Liver (tissue), 9 donors: ENCODE results near the gene BRINP3. TPM values are rescaled to one million over a fixed set of nuclear protein-coding genes. Genes with fewer than 3 reads are reported as not detected.

ENCODE experiments used
- DNase-seq: peaks from one replicate; pipeline ENCODE4 v3.0.0-alpha.2; 2017; ENCODE audit warnings: low spot score
- H3K27ac ChIP-seq, 2 donors: one replicate each; pipeline ENCODE4 v1.7.0; 2013; ENCODE audit warnings: inconsistent platforms in 2 of 2, low read length in 2 of 2, control low read depth in 1 of 2, low read depth in 1 of 2, mild to moderate bottlenecking in 1 of 2
- H3K27me3 ChIP-seq, 4 donors: one replicate each; pipeline versions ENCODE4 v1.6.1 to v1.7.0; 2013; ENCODE audit warnings: low read length in 3 of 4, inconsistent platforms in 1 of 4, mild to moderate bottlenecking in 1 of 4, moderate library complexity in 1 of 4; ENCODE audit not compliant: control insufficient read depth in 4 of 4, insufficient read depth in 4 of 4
- H3K36me3 ChIP-seq, 4 donors: one replicate each; pipeline versions ENCODE4 v1.6.1 to v1.7.0; 2013; ENCODE audit warnings: low read length in 3 of 4, mild to moderate bottlenecking in 3 of 4, low read depth in 1 of 4, moderate library complexity in 1 of 4; ENCODE audit not compliant: control insufficient read depth in 4 of 4, insufficient read depth in 3 of 4
- H3K4me1 ChIP-seq, 4 donors: one replicate each; pipeline versions ENCODE4 v1.6.1 to v1.7.0; 2013; ENCODE audit warnings: low read length in 3 of 4, mild to moderate bottlenecking in 3 of 4, moderate library complexity in 1 of 4; ENCODE audit not compliant: control insufficient read depth in 4 of 4, insufficient read depth in 4 of 4
- H3K4me3 ChIP-seq, 3 donors: one replicate each; pipeline versions ENCODE4 v1.6.1 to v1.7.0; 2013; ENCODE audit warnings: low read length in 3 of 3, control low read depth in 1 of 3, low read depth in 1 of 3, mild to moderate bottlenecking in 1 of 3
- H3K9ac ChIP-seq, 2 donors: one replicate each; pipeline ENCODE4 v1.7.0; 2013; ENCODE audit warnings: low read length in 2 of 2, mild to moderate bottlenecking in 2 of 2, moderate library complexity in 2 of 2, control low read depth in 1 of 2, low read depth in 1 of 2
- H3K9me3 ChIP-seq, 4 donors: one replicate each; pipeline versions ENCODE4 v1.6.1 to v1.7.0; 2013; ENCODE audit warnings: low read length in 3 of 4; ENCODE audit not compliant: control insufficient read depth in 4 of 4
- EGR1 ChIP-seq, 2 donors: IDR thresholded peaks; 2 replicates each; pipeline ENCODE4 v1.6.1; 2016 to 2018; ENCODE audit warnings: antibody characterized with exemption in 2 of 2, low read depth in 2 of 2
- FOXA1 ChIP-seq: IDR thresholded peaks from 2 replicates; pipeline ENCODE4 v1.6.1; 2016; ENCODE audit warnings: antibody characterized with exemption
- FOXA2 ChIP-seq: IDR thresholded peaks from 2 replicates; pipeline ENCODE4 v1.6.1; 2016; ENCODE audit warnings: antibody characterized with exemption
- GABPA ChIP-seq, 2 donors: IDR thresholded peaks in 1 of 2; conservative IDR thresholded peaks in 1 of 2; 2 replicates each; pipeline ENCODE4 v1.6.1; 2016; ENCODE audit warnings: antibody characterized with exemption in 2 of 2, mild to moderate bottlenecking in 1 of 2, moderate library complexity in 1 of 2
- HNF4A ChIP-seq, 2 donors: conservative IDR thresholded peaks; 2 replicates each; pipeline ENCODE4 v1.6.1; 2016; ENCODE audit warnings: antibody characterized with exemption in 2 of 2, mild to moderate bottlenecking in 2 of 2
- HNF4G ChIP-seq: IDR thresholded peaks from 2 replicates; pipeline ENCODE4 v1.6.1; 2016; ENCODE audit warnings: antibody characterized with exemption
- NR2F2 ChIP-seq: IDR thresholded peaks from 2 replicates; pipeline ENCODE4 v1.6.1; 2016; ENCODE audit warnings: antibody characterized with exemption
- RAD21 ChIP-seq, 2 donors: IDR thresholded peaks; 2 replicates each; pipeline ENCODE4 v1.6.1; 2016; ENCODE audit warnings: antibody characterized with exemption in 2 of 2, mild to moderate bottlenecking in 2 of 2
- RXRA ChIP-seq, 2 donors: IDR thresholded peaks; 2 replicates each; pipeline ENCODE4 v1.6.1; 2017 to 2018; ENCODE audit warnings: antibody characterized with exemption in 2 of 2, mild to moderate bottlenecking in 1 of 2
- SP1 ChIP-seq: IDR thresholded peaks from 2 replicates; pipeline ENCODE4 v1.6.1; 2018; ENCODE audit warnings: antibody characterized with exemption, mild to moderate bottlenecking
- TAF1 ChIP-seq: conservative IDR thresholded peaks from 2 replicates; pipeline ENCODE4 v1.6.1; 2016; ENCODE audit warnings: antibody characterized with exemption, mild to moderate bottlenecking
- YY1 ChIP-seq: IDR thresholded peaks from 2 replicates; pipeline ENCODE4 v1.6.1; 2016; ENCODE audit warnings: antibody characterized with exemption, mild to moderate bottlenecking
- whole genome bisulfite sequencing: extraction: QIAGEN DNeasy Blood & Tissue Kit; methylation state at CpG from one replicate; pipeline ENCODE4 v1.1.7; 2013; 5-methylcytosine and 5-hydroxymethylcytosine counted together
- polyA plus RNA-seq, 2 donors: library from polyadenylated mRNA; stranded (reverse) in 1 of 2; unstranded in 1 of 2; fragments of 200-250 nt in 1 of 2; fragments of >200 nt in 1 of 2; fragmentation: Nextera tagmentation in 1 of 2; extraction: Ambion mirVana in 1 of 2; gene quantifications; one replicate each; pipeline versions ENCODE4 v1.2.1 to v1.2.3, GENCODE V29; 2013 to 2015
- total RNA-seq, 2 donors: library from RNA; depleted of rRNA; stranded (reverse); fragments of >200 nt; gene quantifications; one replicate each; pipeline ENCODE4 v1.2.3, GENCODE V29; 2014
- TF ChIP-seq, protein P1 (sequence below): fragments of 150-350 bp; IDR thresholded peaks from 2 replicates; pipeline ENCODE4 v1.5.1; 2017; ENCODE audit warnings: improper control_type of control experiment, low read depth, low read length; ENCODE audit not compliant: missing input control
- TF ChIP-seq, protein P2 (sequence below): IDR thresholded peaks from 2 replicates; pipeline ENCODE4 v1.6.1; 2016; ENCODE audit warnings: antibody characterized with exemption, mild to moderate bottlenecking
- TF ChIP-seq, protein P3 (sequence below): IDR thresholded peaks from 2 replicates; pipeline ENCODE4 v1.6.1; 2016; ENCODE audit warnings: antibody characterized with exemption
- TF ChIP-seq, protein P4 (sequence below): IDR thresholded peaks from 2 replicates; pipeline ENCODE4 v1.6.1; 2016; ENCODE audit warnings: antibody characterized with exemption
- donor health status: healthy.
- donor health status: healthy.
- donor health status: healthy.
- donor health status: healthy.
- donor health status: healthy.

The BRINP3 gene
- total and polyA plus RNA-seq, 4 donors, result 0.02 TPM; not detected in 3

DNA sequence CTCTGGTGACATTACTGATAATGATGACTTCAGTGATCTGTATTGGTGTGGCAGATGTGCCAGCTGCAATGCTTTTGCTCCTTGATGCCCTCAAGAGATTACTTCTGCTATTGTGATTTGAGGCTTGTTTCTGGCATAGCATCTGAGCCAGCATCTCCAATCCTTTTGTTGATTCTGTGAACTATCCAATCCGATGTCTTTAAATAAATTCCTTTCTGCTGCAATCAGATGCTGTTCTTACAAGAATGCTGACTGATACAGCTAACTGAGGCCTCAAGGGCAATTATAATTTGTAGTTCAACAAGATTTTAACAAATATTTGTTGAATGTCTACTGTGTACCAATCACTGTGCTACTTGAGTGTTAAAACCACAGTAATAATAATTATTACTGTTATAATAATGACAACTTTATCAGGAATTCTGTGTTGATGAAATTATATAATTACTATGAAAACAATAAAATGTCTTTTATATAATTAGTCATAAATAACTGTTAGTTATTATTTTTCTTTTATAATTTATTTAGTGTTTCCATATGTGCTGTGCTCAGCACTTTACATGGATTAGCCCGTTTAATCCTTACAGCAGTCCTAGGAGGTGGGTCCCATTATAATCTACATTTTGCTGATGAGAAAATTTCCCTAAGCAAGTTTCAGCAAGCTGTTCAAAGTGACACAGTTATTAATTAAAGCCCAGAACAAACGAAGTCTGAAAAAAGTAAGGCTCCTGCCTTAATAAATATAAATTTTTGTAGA, 308.2 kb downstream of the BRINP3 start:
- no peaks in the 10 kb centered on the region for H3K27me3 ChIP-seq

DNA sequence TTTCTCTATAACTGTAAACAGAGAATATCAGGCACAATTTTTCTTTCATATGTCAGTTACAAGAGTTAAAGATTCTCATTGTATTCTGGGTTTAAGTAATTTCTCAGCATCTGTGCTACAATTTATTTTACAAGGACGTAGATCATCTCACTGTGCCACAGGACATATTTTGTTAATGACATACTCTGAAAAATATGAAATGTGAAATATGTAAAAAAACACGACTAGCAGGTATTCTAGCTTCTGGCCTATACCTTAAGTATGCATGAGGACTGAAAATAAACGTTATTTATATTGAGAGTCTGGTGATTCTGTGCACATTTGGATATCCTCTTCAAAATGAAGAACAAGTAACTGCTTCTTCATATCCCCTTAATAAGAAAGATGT, 308.8 kb downstream of the BRINP3 start:
- no peaks in the 10 kb centered on the region for H3K9me3 ChIP-seq
- no peak overlapping the region for H3K27ac ChIP-seq
- no peak for DNase-seq
- 45% methylated on average over 3 of the region's 3 CpGs for WGBS
- no peak overlapping the region for H3K9ac ChIP-seq
- no peak overlapping the region for H3K4me3 ChIP-seq
- H3K4me1 ChIP-seq, result no peaks in the 10 kb centered on the region
- H3K36me3 ChIP-seq, result no peaks in the 10 kb centered on the region
- H3K27me3 ChIP-seq, result no peaks in the 10 kb centered on the region
- TF ChIP-seq FOXA1 (no peak), HNF4G (no peak), FOXA2 (no peak), NR2F2 (no peak), HNF4A (conservative IDR thresholded peaks at IDR 0.05) (no peak), RAD21 (IDR thresholded peaks at IDR 0.05) (no peak)
- TF ChIP-seq, protein P1, sequence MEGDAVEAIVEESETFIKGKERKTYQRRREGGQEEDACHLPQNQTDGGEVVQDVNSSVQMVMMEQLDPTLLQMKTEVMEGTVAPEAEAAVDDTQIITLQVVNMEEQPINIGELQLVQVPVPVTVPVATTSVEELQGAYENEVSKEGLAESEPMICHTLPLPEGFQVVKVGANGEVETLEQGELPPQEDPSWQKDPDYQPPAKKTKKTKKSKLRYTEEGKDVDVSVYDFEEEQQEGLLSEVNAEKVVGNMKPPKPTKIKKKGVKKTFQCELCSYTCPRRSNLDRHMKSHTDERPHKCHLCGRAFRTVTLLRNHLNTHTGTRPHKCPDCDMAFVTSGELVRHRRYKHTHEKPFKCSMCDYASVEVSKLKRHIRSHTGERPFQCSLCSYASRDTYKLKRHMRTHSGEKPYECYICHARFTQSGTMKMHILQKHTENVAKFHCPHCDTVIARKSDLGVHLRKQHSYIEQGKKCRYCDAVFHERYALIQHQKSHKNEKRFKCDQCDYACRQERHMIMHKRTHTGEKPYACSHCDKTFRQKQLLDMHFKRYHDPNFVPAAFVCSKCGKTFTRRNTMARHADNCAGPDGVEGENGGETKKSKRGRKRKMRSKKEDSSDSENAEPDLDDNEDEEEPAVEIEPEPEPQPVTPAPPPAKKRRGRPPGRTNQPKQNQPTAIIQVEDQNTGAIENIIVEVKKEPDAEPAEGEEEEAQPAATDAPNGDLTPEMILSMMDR, result no peak

More for the DNA sequence above, 308.2 kb downstream of the BRINP3 start:
- no peak for DNase-seq
- 57% methylated on average over 3 of the region's 3 CpGs for WGBS
- H3K27ac ChIP-seq, result no peak overlapping the region
- no peaks in the 10 kb centered on the region for H3K9me3 ChIP-seq
- H3K9ac ChIP-seq, result no peak overlapping the region
- TF ChIP-seq EGR1 (IDR thresholded peaks at IDR 0.05; ENCODE audit: low read depth in 2 of 2) (no peak), SP1 (no peak), YY1 (no peak), RXRA (IDR thresholded peaks at IDR 0.05) (no peak), RAD21 (IDR thresholded peaks at IDR 0.05) (no peak), FOXA1 (no peak), NR2F2 (no peak), HNF4A (conservative IDR thresholded peaks at IDR 0.05) (no peak), GABPA (IDR thresholded peaks at IDR 0.05 in 1 of 2, conservative IDR thresholded peaks at IDR 0.05 in 1 of 2) (no peak), TAF1 (no peak), FOXA2 (no peak)
- TF ChIP-seq, protein P1, result no peak
- TF ChIP-seq, protein P2, sequence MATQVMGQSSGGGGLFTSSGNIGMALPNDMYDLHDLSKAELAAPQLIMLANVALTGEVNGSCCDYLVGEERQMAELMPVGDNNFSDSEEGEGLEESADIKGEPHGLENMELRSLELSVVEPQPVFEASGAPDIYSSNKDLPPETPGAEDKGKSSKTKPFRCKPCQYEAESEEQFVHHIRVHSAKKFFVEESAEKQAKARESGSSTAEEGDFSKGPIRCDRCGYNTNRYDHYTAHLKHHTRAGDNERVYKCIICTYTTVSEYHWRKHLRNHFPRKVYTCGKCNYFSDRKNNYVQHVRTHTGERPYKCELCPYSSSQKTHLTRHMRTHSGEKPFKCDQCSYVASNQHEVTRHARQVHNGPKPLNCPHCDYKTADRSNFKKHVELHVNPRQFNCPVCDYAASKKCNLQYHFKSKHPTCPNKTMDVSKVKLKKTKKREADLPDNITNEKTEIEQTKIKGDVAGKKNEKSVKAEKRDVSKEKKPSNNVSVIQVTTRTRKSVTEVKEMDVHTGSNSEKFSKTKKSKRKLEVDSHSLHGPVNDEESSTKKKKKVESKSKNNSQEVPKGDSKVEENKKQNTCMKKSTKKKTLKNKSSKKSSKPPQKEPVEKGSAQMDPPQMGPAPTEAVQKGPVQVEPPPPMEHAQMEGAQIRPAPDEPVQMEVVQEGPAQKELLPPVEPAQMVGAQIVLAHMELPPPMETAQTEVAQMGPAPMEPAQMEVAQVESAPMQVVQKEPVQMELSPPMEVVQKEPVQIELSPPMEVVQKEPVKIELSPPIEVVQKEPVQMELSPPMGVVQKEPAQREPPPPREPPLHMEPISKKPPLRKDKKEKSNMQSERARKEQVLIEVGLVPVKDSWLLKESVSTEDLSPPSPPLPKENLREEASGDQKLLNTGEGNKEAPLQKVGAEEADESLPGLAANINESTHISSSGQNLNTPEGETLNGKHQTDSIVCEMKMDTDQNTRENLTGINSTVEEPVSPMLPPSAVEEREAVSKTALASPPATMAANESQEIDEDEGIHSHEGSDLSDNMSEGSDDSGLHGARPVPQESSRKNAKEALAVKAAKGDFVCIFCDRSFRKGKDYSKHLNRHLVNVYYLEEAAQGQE, result no peak
- TF ChIP-seq, protein P3, sequence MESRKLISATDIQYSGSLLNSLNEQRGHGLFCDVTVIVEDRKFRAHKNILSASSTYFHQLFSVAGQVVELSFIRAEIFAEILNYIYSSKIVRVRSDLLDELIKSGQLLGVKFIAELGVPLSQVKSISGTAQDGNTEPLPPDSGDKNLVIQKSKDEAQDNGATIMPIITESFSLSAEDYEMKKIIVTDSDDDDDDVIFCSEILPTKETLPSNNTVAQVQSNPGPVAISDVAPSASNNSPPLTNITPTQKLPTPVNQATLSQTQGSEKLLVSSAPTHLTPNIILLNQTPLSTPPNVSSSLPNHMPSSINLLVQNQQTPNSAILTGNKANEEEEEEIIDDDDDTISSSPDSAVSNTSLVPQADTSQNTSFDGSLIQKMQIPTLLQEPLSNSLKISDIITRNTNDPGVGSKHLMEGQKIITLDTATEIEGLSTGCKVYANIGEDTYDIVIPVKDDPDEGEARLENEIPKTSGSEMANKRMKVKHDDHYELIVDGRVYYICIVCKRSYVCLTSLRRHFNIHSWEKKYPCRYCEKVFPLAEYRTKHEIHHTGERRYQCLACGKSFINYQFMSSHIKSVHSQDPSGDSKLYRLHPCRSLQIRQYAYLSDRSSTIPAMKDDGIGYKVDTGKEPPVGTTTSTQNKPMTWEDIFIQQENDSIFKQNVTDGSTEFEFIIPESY, result no peak
- TF ChIP-seq, protein P4, sequence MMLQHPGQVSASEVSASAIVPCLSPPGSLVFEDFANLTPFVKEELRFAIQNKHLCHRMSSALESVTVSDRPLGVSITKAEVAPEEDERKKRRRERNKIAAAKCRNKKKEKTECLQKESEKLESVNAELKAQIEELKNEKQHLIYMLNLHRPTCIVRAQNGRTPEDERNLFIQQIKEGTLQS, result no peak
- no peaks in the 10 kb centered on the region for H3K4me1 ChIP-seq
- no peak overlapping the region for H3K4me3 ChIP-seq
- no peaks in the 10 kb centered on the region for H3K36me3 ChIP-seq
